Measurements from ENCODE around the gene CREB1.
"Not testable (repeated sequence)": the region's sequence is repeated elsewhere in the genome, so short reads cannot be mapped to it uniquely, and the experiment has no call there.

The CREB1 gene

GRCh38 chr2:207621501-207622039 is 91.8 kb downstream of the CREB1 start:
- no peak for DNase-seq

GRCh38 chr2:207624185-207625013 is 94.6 kb downstream of the CREB1 start:
- DNase-seq, result peak; percentile 66

- peak; percentile 90 for DNase-seq
These were observed 95.5 kb downstream of the CREB1 start, which contains the start of gene METTL21A for GRCh38 chr2:207625014-207625907. Gene METTL21A, minus strand, starts transcription at chr2:207625394. Its CDS starts 1,019 bp downstream, at chr2:207624375.

GRCh38 chr2:207629553-207629952 is 99.8 kb downstream of the CREB1 start:
- DNase-seq, result no peak

- no peak for DNase-seq
These were observed 100.7 kb downstream of the CREB1 start for GRCh38 chr2:207630491-207630890.

GRCh38 chr2:207632575-207633493 is 103.1 kb downstream of the CREB1 start:
- DNase-seq, result peak; percentile 99

DNA sequence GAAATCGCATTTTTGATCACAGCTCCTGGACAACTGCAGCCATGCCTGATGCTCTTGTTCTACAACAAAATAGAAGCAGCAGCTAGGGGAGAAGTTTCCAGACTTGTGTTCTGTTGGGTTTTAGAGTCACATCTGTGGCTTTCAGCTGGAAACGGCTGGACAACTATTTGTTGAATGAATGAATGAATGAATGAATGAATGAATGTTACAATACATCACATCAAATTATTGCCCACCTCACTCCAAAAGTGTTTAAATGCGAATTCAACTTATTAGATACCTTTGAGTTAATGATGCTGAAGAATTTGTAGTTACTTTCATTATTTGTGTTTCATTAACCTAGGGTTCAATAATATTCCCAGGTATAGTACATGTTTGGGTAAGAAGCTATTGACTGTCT is 103.9 kb downstream of the CREB1 start:
- no peak for DNase-seq

DNA sequence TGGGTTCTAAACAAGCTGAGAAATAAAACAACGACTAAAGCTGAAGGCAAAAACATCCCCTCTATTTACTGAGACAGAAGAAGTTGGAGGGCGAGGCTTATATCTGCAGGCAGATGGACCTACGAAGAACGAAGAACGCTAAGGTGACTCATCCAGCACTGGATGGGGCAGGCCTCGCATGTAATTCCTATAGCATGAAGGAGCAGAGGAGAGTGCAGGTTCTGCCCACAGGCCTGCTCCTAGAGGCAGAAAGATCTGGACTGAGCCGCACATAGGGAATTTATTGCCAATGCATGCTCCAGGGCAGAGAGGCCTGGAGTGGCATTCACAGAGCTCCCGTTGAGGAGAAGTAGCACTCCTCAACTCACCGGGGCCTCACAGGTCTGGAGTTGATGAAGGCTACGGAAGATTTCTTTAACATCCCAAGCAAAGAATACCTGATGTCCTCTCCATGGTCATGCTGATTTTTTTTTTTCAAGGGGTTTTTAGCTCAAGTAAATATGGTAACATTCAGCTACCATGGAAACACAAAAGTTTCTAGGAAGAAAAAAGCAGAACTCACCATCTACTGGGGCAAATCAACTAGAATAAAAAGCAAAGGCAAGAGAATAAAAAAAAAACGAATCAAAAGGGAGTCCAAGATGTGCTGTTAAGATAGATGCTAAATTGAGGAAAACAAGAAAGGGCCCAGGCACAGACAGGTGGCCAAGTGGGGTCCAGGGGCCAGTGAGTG is 105.9 kb downstream of the CREB1 start:
- DNase-seq, result peak; percentile 73

DNA sequence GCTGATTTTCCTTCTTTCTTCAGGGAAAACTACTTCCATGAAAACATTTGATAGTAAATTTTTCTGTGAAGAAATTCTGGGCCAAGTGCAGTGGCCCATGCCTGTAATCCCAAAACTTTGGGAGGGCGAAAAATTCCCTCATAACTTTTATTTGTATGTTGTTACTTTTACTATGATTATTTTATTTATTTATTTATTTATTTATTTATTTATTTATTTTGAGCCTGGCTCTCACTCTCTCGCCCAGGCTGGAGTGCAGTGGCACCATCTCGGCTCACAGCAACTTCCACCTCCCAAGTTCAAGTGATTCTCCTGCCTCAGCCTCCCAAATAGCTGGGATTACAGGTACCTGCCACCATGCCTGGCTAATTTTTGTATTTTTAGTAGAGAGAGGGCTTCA is 109.5 kb downstream of the CREB1 start:
- DNase-seq, result not testable (repeated sequence)

DNA sequence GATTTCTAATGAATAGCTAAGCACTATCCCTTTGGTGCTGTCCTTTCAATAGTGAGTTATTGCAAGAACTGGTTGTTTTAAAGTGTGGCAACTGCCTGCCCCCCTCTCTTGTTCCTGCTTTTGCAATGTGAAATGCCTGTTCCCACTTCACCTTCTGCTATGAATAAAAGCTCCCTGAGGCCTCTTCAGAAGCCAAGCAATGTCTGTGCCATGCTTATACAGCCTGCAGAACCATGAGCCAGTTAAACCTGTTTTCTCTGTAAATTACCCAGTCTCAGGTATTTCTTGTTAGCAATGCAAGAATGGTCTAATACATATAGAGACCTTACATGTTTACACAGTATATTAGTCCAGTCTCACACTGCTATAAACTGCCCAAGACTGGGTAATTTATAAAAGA is 110.4 kb downstream of the CREB1 start:
- DNase-seq, result no peak

GRCh38 chr2:207640661-207641060 is 110.9 kb downstream of the CREB1 start:
- DNase-seq, result no peak

DNA sequence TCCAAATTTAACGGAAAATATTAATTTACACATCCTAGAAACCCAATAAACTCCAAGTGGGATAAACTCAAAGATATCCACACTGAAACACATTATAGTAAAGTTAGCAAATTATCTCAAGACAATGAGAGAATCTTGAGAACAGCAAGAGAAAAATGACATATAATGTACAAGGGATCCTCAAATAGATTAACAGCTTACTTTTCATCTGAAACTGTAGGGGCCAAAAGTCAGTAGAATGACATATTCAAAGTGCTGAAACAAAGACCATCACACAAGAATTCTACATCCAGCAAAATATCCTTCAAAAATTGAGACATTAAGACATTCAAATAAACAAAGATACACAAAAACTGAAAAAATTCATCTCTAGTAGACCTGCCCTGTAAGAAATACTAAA is 114.1 kb downstream of the CREB1 start:
- DNase-seq, result no peak

DNA sequence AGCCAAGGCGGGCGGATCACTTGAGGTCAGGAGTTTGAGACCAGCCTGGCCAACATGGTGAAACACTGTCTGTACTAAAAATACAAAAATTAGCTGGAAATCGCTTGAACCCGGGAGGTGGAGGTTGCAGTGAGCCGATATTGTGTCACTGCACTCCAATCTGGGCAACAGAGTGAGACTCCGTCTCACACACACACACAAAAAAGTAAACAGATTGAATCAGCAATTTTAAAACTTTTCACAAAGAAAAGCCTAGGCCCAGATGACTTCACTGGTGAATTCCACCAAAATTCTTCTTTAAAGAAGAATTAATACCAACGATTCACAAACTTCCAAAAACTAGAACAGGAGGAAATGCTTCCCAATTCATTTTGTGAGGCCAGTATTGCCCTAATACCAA is 116.8 kb downstream of the CREB1 start:
- not testable (repeated sequence) for DNase-seq
